Endothelial cell of umbilical vein (primary cell): Measurements from ENCODE around the gene OVOL2. TPM values are rescaled to one million over a fixed set of nuclear protein-coding genes. Genes with fewer than 3 reads are reported as not detected.

ENCODE experiments used
- BruUV-seq: library from RNA; stranded (reverse); fragments of 400-500 nt; replicated peaks from 2 replicates; lab custom pipeline; 2021; lab: Mats Ljungman, UMichigan
- CTCF ChIA-PET: fragments of 300-600, 350-600 bp; sonication (Branson Sonifier 250); formaldehyde crosslinking; loops from one replicate; lab custom pipeline; 2021; ENCODE audit warnings: antibody characterized with exemption, inconsistent platforms; lab: Charles Lee
- POLR2A ChIA-PET: fragments of 300-600, 350-600 bp; sonication (Branson Sonifier 250); formaldehyde crosslinking; loops from one replicate; lab custom pipeline; 2021; ENCODE audit warnings: antibody characterized with exemption, inconsistent platforms; lab: Charles Lee
- DNase-seq: peaks from one replicate; pipeline ENCODE4 v3.0.0-alpha.2; 2011; ENCODE audit warnings: low read depth, low spot score
- FAIRE-seq: peaks from 2 replicates; lab custom pipeline; 2011; peaks lifted over from hg19 to GRCh38; lab: Jason Lieb, UNC
- H2AFZ ChIP-seq: 2 replicates; pipeline ENCODE4 v1.6.0; 2012; ENCODE audit warnings: low read depth, low read length, control low read depth, inconsistent platforms
- H3K27ac ChIP-seq: 2 replicates; pipeline ENCODE4 v1.5.1; 2011; ENCODE audit warnings: low read depth, mild to moderate bottlenecking, control low read depth, low read length, moderate library complexity; ENCODE audit not compliant: insufficient read depth
- H3K27me3 ChIP-seq, 2 experiments: 2 replicates each; pipeline versions ENCODE4 v1.6.0 to v1.6.1; 2011; ENCODE audit warnings: low read length in 2 of 2, mixed read lengths in 1 of 2; ENCODE audit not compliant: control insufficient read depth in 2 of 2, insufficient read depth in 2 of 2
- H3K36me3 ChIP-seq, 2 experiments: 2 replicates in 1 of 2; 3 replicates in 1 of 2; pipeline ENCODE4 v1.5.1; 2011; ENCODE audit warnings: low read length in 2 of 2, mild to moderate bottlenecking in 1 of 2, moderate library complexity in 1 of 2; ENCODE audit not compliant: control insufficient read depth in 2 of 2, insufficient read depth in 2 of 2; ENCODE audit errors: extremely low read depth in 1 of 2
- H3K4me1 ChIP-seq: 3 replicates; pipeline ENCODE4 v1.5.1; 2011; ENCODE audit warnings: mild to moderate bottlenecking, low read length; ENCODE audit not compliant: control insufficient read depth, insufficient read depth; ENCODE audit errors: extremely low read depth
- H3K4me2 ChIP-seq: 2 replicates; pipeline ENCODE4 v1.6.1; 2011; ENCODE audit warnings: low read length, control low read depth, mixed read lengths; ENCODE audit not compliant: insufficient read depth
- H3K4me3 ChIP-seq, 3 experiments: fragments of 200-600 bp in 1 of 3; sonication (generic), shearing (Covaris generic) in 1 of 3; replicated peaks in 1 of 3; 2 replicates each; pipeline ENCODE4 v1.5.1; 2011 to 2016; ENCODE audit warnings: control low read depth in 3 of 3, low read length in 3 of 3, mild to moderate bottlenecking in 2 of 3, inconsistent platforms in 1 of 3, low read depth in 1 of 3, moderate library complexity in 1 of 3; ENCODE audit not compliant: insufficient read depth in 1 of 3
- H3K79me2 ChIP-seq: 2 replicates; pipeline ENCODE4 v1.6.0; 2012; ENCODE audit warnings: low read length, inconsistent platforms; ENCODE audit not compliant: control insufficient read depth, insufficient read depth
- H3K9ac ChIP-seq: replicated peaks from 2 replicates; pipeline ENCODE3; 2011; ENCODE audit warnings: low read length, control low read depth; ENCODE audit not compliant: insufficient read depth; ENCODE audit errors: extremely low read depth
- H3K9me1 ChIP-seq: replicated peaks from 3 replicates; pipeline ENCODE4 v1.6.0; 2011; ENCODE audit warnings: mild to moderate bottlenecking, low read length; ENCODE audit not compliant: control insufficient read depth, insufficient read depth; ENCODE audit errors: extremely low read depth
- H3K9me3 ChIP-seq: replicated peaks from 2 replicates; pipeline ENCODE4 v1.5.1; 2012; ENCODE audit warnings: low read length, inconsistent platforms; ENCODE audit not compliant: control insufficient read depth, insufficient read depth
- H4K20me1 ChIP-seq: replicated peaks from 2 replicates; pipeline ENCODE3; 2011; ENCODE audit warnings: mild to moderate bottlenecking, low read length; ENCODE audit not compliant: control insufficient read depth, insufficient read depth; ENCODE audit errors: extremely low read depth
- EZH2 ChIP-seq: IDR thresholded peaks from 2 replicates; pipeline ENCODE4 v1.6.1; 2012; ENCODE audit warnings: borderline replicate concordance, low read depth, mild to moderate bottlenecking, moderate library complexity, low read length, inconsistent platforms; ENCODE audit not compliant: severe bottlenecking
- GATA2 ChIP-seq: IDR thresholded peaks from 2 replicates; pipeline ENCODE4 v1.7.0; 2011; ENCODE audit warnings: low read depth, mild to moderate bottlenecking, moderate library complexity, mixed read lengths, low read length; ENCODE audit not compliant: insufficient read length, insufficient read depth
- JUN ChIP-seq: IDR thresholded peaks from 2 replicates; pipeline ENCODE4 v1.6.1; 2011; ENCODE audit warnings: borderline replicate concordance, low read depth; ENCODE audit not compliant: insufficient read length, insufficient read depth
- MAX ChIP-seq: IDR thresholded peaks from 2 replicates; pipeline ENCODE4 v1.6.1; 2011; ENCODE audit not compliant: insufficient read depth, insufficient read length
- MYC ChIP-seq: IDR thresholded peaks from one replicate; pipeline ENCODE4 v1.6.1; 2011; ENCODE audit warnings: mild to moderate bottlenecking, low read depth, low read length
- POLR2A ChIP-seq: IDR thresholded peaks from 2 replicates; pipeline ENCODE4 v1.6.1; 2012; ENCODE audit warnings: low read depth, mild to moderate bottlenecking, control low read depth, low read length
- POLR2AphosphoS5 ChIP-seq: IDR thresholded peaks from 2 replicates; pipeline ENCODE4 v1.6.1; 2012; ENCODE audit warnings: low read depth, mild to moderate bottlenecking, control low read depth, low read length, moderate library complexity; ENCODE audit not compliant: insufficient read depth
- dilution Hi-C: fragments of 300-500 bp; cut with MboI; formaldehyde crosslinking; loops from one replicate; pipeline ENCODE4 v1.15.0; 2019; ENCODE audit warnings: low sequenced_read_pairs; ENCODE audit not compliant: extremely low pct_ligation_motif_present
- intact Hi-C: fragments of 100-400 bp; cut with micrococcal nuclease; formaldehyde crosslinking; loops from one replicate; pipeline ENCODE4 v1.10.0; 2022
- polyA plus RNA-seq, 4 experiments: library from polyadenylated mRNA; depleted of rRNA in 3 of 4; stranded (reverse) in 3 of 4; unstranded in 1 of 4; fragments of >200 nt; gene quantifications; 2 replicates each; pipeline versions ENCODE4 v1.2.1 to v1.2.3, GENCODE V29; 2011 to 2012; ENCODE audit warnings: missing spikeins in 1 of 4
- total RNA-seq: library from RNA; stranded (reverse); gene quantifications from 2 replicates; pipeline ENCODE4 v1.2.3, GENCODE V29; 2021
- TF ChIP-seq, protein P1 (sequence below), 2 donors: IDR thresholded peaks; 1 replicate in 1 of 2; 2 replicates in 1 of 2; pipeline ENCODE4 v1.5.1; 2011; ENCODE audit warnings: low read length in 2 of 2, mild to moderate bottlenecking in 2 of 2, moderate library complexity in 2 of 2, control low read depth in 1 of 2, inconsistent platforms in 1 of 2, low read depth in 1 of 2; ENCODE audit not compliant: insufficient read depth in 1 of 2; ENCODE audit errors: extremely low read depth in 1 of 2

Gene OVOL2
- total and polyA plus RNA-seq, 2 donors (not counting 3 experiments of a cell fraction or from before 2014, with no cell fraction given) = not detected

- BruUV-seq = no TSS peak
- FAIRE-seq (no peak), DNase-seq (no peak)
- Histone ChIP-seq H2AFZ (no peak overlapping the region), H3K9me3 (no peaks in the 10 kb centered on the region), H3K27me3 (peaks cover 0 to 6% of the 10 kb centered on the region in 2 experiments), H3K9me1 (no peaks in the 10 kb centered on the region), H3K4me1 (no peaks in the 10 kb centered on the region), H3K79me2 (no peaks in the 10 kb centered on the region), H3K9ac (no peak overlapping the region), H3K27ac (no peak overlapping the region), H3K36me3 (no peaks in the 10 kb centered on the region), H4K20me1 (no peaks in the 10 kb centered on the region), H3K4me3 (no peak overlapping the region), H3K4me2 (no peak overlapping the region)
- CTCF ChIA-PET = interaction anchor here (1.3 kb wide), 1 partner anchor 9 kb away, joined by 3 read pairs; no protein-coding TSS in a partner anchor
- TF ChIP-seq POLR2AphosphoS5 (no peak), POLR2A (no peak), JUN (no peak), GATA2 (no peak), MAX (no peak), EZH2 (no peak), MYC (no peak)
- TF ChIP-seq, protein P1, sequence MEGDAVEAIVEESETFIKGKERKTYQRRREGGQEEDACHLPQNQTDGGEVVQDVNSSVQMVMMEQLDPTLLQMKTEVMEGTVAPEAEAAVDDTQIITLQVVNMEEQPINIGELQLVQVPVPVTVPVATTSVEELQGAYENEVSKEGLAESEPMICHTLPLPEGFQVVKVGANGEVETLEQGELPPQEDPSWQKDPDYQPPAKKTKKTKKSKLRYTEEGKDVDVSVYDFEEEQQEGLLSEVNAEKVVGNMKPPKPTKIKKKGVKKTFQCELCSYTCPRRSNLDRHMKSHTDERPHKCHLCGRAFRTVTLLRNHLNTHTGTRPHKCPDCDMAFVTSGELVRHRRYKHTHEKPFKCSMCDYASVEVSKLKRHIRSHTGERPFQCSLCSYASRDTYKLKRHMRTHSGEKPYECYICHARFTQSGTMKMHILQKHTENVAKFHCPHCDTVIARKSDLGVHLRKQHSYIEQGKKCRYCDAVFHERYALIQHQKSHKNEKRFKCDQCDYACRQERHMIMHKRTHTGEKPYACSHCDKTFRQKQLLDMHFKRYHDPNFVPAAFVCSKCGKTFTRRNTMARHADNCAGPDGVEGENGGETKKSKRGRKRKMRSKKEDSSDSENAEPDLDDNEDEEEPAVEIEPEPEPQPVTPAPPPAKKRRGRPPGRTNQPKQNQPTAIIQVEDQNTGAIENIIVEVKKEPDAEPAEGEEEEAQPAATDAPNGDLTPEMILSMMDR (IDR thresholded peaks at IDR 0.05; ENCODE audit: extremely low read depth in 1 of 2, insufficient read depth in 1 of 2, low read depth in 1 of 2, low read length in 2 of 2) = no peak
- intact Hi-C loops = no loop called here
- dilution Hi-C loops = no loop called here
- POLR2A ChIA-PET = no interaction called here
Measured at GRCh38 chr20:18041462-18041861, 16.3 kb downstream of the OVOL2 start.
